Adrenal gland (tissue), 5 donors: Measurements from ENCODE around the gene MMP15.

ENCODE experiments used
- POLR2A ChIP-seq, 2 donors: fragments of 450-650 bp; IDR thresholded peaks; one replicate each; pipeline ENCODE4 v1.6.1; 2017; ENCODE audit warnings: antibody characterized with exemption in 2 of 2, mild to moderate bottlenecking in 2 of 2, moderate library complexity in 1 of 2
- TF ChIP-seq, protein P1 (sequence below), 6 experiments: fragments of 450-650 bp in 4 of 6; fragments of 200-600 bp in 2 of 6; sonication (generic) in 1 of 6; IDR thresholded peaks; 1 replicate in 5 of 6; 2 replicates in 1 of 6; pipeline versions ENCODE4 v1.5.1 to v1.8.0; 2016 to 2021; ENCODE audit warnings: antibody characterized with exemption in 6 of 6, mild to moderate bottlenecking in 2 of 6, moderate library complexity in 1 of 6
- donor health status: DM: no; HTN: no; CAD: no.

DNA sequence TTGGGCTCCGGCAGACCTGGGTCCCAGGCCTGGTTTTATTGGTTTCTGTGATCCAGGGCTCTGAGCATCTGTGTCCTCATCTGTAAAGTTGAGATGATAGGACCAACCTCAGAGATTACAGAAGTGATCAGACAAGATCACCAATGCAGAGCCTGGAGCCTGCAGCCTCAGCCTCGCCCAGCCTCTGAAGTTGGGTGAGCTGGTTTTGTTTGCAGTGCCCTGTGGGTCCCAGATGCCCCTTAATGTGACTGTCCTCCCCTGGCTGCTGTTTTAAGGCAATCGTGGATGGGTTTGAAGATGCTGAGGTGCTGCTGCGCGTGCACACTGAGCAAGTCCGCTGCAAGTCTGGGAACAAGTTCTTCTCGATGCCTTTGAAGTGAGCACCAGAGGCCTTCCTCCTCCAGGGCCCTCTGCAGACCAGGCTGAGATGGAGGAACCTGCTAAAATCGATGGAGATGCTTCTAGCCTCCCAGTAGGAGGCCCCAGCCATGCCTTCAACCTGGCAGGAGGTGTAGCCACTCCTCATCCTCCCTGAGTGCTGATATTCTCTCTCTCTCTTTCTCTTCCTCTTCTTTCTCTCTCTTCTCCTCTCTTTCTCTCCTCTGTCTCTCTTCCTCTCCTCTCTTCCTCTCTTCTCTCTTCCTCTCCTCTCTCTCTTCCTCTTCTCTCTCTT is 5.6 kb upstream of the MMP15 start:
- TF ChIP-seq, protein P1, sequence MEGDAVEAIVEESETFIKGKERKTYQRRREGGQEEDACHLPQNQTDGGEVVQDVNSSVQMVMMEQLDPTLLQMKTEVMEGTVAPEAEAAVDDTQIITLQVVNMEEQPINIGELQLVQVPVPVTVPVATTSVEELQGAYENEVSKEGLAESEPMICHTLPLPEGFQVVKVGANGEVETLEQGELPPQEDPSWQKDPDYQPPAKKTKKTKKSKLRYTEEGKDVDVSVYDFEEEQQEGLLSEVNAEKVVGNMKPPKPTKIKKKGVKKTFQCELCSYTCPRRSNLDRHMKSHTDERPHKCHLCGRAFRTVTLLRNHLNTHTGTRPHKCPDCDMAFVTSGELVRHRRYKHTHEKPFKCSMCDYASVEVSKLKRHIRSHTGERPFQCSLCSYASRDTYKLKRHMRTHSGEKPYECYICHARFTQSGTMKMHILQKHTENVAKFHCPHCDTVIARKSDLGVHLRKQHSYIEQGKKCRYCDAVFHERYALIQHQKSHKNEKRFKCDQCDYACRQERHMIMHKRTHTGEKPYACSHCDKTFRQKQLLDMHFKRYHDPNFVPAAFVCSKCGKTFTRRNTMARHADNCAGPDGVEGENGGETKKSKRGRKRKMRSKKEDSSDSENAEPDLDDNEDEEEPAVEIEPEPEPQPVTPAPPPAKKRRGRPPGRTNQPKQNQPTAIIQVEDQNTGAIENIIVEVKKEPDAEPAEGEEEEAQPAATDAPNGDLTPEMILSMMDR (IDR thresholded peaks at IDR 0.05) = no peak
- no peak for TF ChIP-seq POLR2A (IDR thresholded peaks at IDR 0.05)
